Muscle of leg (tissue), 11 donors: Measurements from ENCODE around the gene HES5. TPM values are rescaled to one million over a fixed set of nuclear protein-coding genes. Genes with fewer than 3 reads are reported as not detected.

Experiments
- DNase-seq: peaks from one replicate; pipeline ENCODE4 v3.0.0; 2013
- H3K27ac ChIP-seq: one replicate; pipeline ENCODE4 v1.5.1; 2013; ENCODE audit warnings: mild to moderate bottlenecking, low read length, control low read depth
- H3K27me3 ChIP-seq: one replicate; pipeline ENCODE4 v1.6.1; 2013; ENCODE audit warnings: low read length; ENCODE audit not compliant: control insufficient read depth, insufficient read depth
- H3K36me3 ChIP-seq: one replicate; pipeline ENCODE4 v1.6.1; 2013; ENCODE audit warnings: low read length; ENCODE audit not compliant: control insufficient read depth, insufficient read depth
- H3K4me1 ChIP-seq: one replicate; pipeline ENCODE4 v1.6.1; 2013; ENCODE audit warnings: low read length; ENCODE audit not compliant: control insufficient read depth, insufficient read depth
- H3K4me3 ChIP-seq: one replicate; pipeline ENCODE4 v1.5.1; 2013; ENCODE audit warnings: low read length, control low read depth
- H3K9me3 ChIP-seq: replicated peaks from 2 replicates; pipeline ENCODE4 v1.6.1; 2013; ENCODE audit warnings: low read depth, low read length; ENCODE audit not compliant: control insufficient read depth
- WGBS: methylation state at CpG from one replicate; pipeline ENCODE4 v1.1.5; 2013; ENCODE audit warnings: missing lambda C conversion rate; ENCODE audit not compliant: insufficient coverage; 5-methylcytosine and 5-hydroxymethylcytosine counted together
- polyA plus RNA-seq, 8 donors: library from polyadenylated mRNA; unstranded; fragments of 120-200 nt; gene quantifications; one replicate each; pipeline versions ENCODE4 v1.2.1 to v1.2.3, GENCODE V29; 2013; ENCODE audit warnings: inconsistent platforms in 1 of 8, low replicate concordance in 1 of 8; ENCODE audit not compliant: insufficient read length in 8 of 8, insufficient read depth in 1 of 8
- total RNA-seq: library from RNA; stranded (reverse); fragments of 120-200 nt; gene quantifications from one replicate; pipeline ENCODE4 v1.2.4, GENCODE V29; 2013

Gene HES5
- total and polyA plus RNA-seq, 9 donors, result 0.29 to 1.1 (median 0.43) TPM; not detected in 1

- H3K4me1 ChIP-seq, result peaks cover 66% of the 10 kb centered on the region
- 22% methylated on average over 13 of the region's 30 CpGs for WGBS
- DNase-seq, result no peak
Measured at GRCh38 chr1:2530513-2531361, 674 bp upstream of the HES5 start.

DNA sequence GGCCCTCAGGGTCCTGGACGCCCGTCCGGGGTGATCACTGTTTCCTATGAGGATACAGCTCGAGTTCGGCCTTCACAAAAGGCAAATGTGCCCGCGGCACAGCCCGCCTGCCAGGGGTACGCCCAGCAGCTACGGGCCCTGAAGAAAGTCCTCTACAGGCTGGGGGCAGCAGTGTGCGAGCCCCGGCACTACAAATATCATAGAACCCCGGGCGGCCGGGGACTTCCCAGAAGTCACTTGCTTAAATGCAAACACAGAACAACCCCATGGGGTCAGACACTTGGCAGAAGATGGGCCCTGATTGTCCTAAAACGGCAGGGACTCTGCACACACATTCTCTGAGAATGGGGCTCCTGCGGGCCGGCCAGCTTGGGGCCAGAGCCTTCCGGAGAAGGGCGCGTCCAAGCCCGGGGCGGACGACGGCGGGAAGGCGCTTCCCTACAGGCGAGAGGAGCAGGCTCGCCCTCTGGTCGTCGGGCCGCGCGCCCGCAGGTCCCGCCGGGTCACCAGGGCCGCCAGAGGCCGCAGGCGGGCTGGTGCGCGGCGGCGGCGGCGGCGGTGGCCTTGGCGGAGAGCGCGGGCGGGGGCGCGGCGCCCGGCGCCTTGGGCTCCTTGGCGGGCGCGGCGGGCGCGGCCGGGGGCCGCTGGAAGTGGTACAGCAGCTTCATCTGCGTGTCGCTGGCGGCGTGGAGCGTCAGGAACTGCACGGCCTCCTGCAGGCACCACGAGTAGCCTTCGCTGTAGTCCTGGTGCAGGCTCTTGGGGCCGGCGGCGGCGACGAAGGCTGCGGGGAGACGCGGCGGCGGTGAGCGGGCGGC is 888 bp downstream of the HES5 start:
- no peaks in the 10 kb centered on the region for H3K36me3 ChIP-seq
- DNase-seq, result no peak
- H3K27ac ChIP-seq, result no peak overlapping the region
- no peak overlapping the region for H3K4me3 ChIP-seq
- peaks cover 61% of the 10 kb centered on the region for H3K27me3 ChIP-seq
- no peaks in the 10 kb centered on the region for H3K9me3 ChIP-seq
- peaks cover 75% of the 10 kb centered on the region for H3K4me1 ChIP-seq
- WGBS, result 4% methylated on average over 82 of the region's 84 CpGs

More at GRCh38 chr1:2530513-2531361, 674 bp upstream of the HES5 start:
- Histone ChIP-seq H3K27me3 (peaks cover 76% of the 10 kb centered on the region), H3K36me3 (no peaks in the 10 kb centered on the region), H3K9me3 (no peaks in the 10 kb centered on the region), H3K27ac (no peak overlapping the region), H3K4me3 (no peak overlapping the region)

DNA sequence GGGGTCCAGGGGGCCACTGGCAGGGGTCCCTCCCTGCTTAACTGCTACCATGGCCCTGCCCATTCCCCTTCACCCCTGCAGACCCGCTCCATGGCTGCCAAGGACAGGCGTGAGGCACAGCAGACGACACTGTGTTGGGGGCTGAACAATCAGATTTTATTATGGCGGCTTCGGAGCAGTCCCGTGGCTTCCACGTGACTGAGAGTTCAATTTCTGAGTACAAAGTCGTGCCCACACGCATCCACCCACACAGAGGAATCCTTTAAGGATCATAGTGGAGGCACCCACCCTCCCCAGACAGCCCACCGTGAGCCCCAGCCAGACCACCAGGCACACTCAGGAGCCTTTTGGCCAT is 1.5 kb downstream of the HES5 start:
- peaks cover 81% of the 10 kb centered on the region for H3K4me1 ChIP-seq
- peaks cover 56% of the 10 kb centered on the region for H3K27me3 ChIP-seq
- no peak overlapping the region for H3K4me3 ChIP-seq
- 39% methylated on average over 8 of the region's 10 CpGs for WGBS
- no peaks in the 10 kb centered on the region for H3K9me3 ChIP-seq
- H3K27ac ChIP-seq, result no peak overlapping the region
- no peaks in the 10 kb centered on the region for H3K36me3 ChIP-seq
- no peak for DNase-seq

GRCh38 chr1:2528016-2528415 is 2.0 kb downstream of the HES5 start:
- Histone ChIP-seq H3K27ac (no peak overlapping the region), H3K27me3 (peaks cover 50% of the 10 kb centered on the region), H3K9me3 (no peaks in the 10 kb centered on the region), H3K4me3 (no peak overlapping the region), H3K36me3 (no peaks in the 10 kb centered on the region), H3K4me1 (peaks cover 78% of the 10 kb centered on the region)
- DNase-seq, result no peak
- WGBS, result 77% methylated on average over 11 of the region's 12 CpGs

DNA sequence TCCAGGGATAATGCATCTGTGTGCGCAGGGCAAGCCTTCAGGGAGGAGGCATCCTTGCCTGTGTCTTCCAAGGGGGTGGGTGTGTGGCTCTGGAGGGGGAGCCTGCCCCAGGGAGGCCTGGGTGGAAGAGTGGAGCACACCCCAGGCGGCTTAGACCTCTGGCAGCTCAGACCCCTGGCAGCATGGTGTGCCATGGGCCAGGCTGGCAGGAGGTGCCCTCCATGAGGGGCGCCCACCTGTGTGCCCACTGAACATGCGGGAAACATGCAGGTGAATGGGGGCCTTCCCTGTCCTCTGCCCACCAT is 2.6 kb downstream of the HES5 start:
- no peak overlapping the region for H3K27ac ChIP-seq
- H3K4me1 ChIP-seq, result peaks cover 75% of the 10 kb centered on the region
- H3K36me3 ChIP-seq, result peaks cover 2% of the 10 kb centered on the region
- DNase-seq, result no peak
- peaks cover 45% of the 10 kb centered on the region for H3K27me3 ChIP-seq
- no peak overlapping the region for H3K4me3 ChIP-seq
- 89% methylated on average over 4 of the region's 4 CpGs for WGBS
- no peaks in the 10 kb centered on the region for H3K9me3 ChIP-seq

DNA sequence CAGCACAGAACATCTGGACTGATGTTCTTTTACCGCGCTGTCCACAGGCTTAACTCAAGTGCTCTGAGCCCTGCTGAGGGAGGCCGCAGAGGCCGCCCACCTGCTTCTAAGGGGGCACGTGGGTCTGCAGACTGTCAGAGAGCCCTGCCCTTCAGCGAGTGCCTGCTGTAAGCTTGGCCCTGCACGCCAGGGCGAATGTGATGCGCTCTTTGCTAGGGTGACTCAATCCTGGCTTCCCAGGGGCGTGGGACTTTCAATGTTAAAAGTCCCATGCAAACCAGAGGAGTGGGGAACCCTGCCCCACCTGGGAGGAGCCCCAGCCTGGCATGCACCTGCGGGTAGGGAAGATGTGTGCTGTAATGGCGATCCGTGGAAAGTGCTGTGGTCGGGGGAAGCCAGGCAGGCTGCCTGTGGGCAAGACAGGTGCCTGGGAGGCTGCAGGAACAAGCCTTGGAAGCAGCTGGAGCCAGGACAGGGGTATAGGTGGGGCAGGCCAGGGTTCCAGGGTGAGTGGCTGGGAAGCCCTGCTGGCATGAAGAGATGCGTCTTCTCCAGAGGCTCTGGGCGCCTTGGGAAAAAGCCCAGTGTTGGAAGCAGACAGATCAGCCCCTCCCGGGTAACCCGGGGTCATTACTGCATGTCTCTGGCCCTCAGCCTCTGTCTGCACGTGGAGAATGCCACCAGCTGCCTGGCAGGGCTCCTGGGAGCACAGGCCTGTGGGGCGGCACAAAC is 3.1 kb downstream of the HES5 start:
- Histone ChIP-seq H3K4me1 (peaks cover 71% of the 10 kb centered on the region), H3K9me3 (no peaks in the 10 kb centered on the region), H3K27me3 (peaks cover 40% of the 10 kb centered on the region), H3K4me3 (peak overlapping the region; percentile 42), H3K27ac (peak overlapping the region; percentile 62), H3K36me3 (peaks cover 2% of the 10 kb centered on the region)
- DNase-seq, result peak; percentile 72
- WGBS, result 25% methylated on average over 19 of the region's 20 CpGs

DNA sequence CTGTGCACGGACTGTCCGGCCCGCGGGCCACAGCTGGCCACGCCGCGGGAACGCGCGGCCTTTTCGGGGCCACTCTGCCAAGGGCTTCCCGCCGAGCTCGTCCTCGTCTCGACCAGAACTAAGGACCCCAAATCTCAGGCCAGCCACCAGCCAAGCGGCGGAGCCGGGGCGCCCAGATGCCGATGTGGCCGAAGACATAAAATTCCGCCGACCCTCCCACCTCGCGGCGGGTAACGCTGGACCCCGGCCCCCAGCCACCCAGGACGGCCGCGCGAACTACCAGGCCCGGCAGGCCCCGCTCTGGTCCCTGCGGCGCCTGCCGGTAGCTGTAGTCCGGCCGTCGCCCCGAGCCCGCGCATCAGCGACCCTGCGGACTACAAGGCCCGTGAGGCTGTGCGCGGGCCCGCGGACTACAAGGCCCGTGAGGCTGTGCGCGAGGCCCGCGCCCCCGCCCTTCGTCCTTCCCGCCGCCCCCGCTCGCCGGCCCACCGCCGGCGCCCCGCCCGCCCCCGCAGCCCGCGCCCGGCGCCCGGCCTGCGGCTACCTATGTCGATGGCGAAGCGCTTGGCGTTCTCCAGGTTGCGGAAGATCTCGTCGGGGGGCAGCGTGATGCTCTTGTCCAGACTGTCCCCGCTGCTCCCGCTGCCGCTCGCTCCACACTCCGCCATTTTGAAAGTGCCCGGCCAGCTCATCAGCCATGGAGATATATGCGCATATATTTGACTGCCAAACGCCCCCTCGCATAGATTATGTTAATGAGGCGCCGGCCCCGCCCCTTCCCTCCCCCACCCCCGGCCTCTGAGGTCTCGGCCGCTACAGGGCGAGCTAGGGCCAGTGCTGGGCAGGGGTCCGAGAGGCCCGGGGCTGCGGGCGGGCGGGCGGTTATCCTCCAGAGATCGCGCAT is 3.9 kb downstream of the HES5 start, which contains the start of gene PANK4:
PANK4 (minus strand) TSS at position 677 of the 904 bp plus-strand sequence; CDS start at position 668, 9 bp downstream.
- Histone ChIP-seq H3K4me3 (peak within 1 kb of the TSS; percentile 91), H3K27me3 (peaks cover 31% of the 10 kb centered on the region), H3K9me3 (no peaks in the 10 kb centered on the region), H3K36me3 (peaks cover 7% of the 10 kb centered on the region), H3K27ac (peak within 1 kb of the TSS; percentile 78), H3K4me1 (peaks cover 64% of the 10 kb centered on the region)
- under 1% methylated on average over 96 of the region's 107 CpGs for WGBS
- DNase-seq, result peak; percentile 98

DNA sequence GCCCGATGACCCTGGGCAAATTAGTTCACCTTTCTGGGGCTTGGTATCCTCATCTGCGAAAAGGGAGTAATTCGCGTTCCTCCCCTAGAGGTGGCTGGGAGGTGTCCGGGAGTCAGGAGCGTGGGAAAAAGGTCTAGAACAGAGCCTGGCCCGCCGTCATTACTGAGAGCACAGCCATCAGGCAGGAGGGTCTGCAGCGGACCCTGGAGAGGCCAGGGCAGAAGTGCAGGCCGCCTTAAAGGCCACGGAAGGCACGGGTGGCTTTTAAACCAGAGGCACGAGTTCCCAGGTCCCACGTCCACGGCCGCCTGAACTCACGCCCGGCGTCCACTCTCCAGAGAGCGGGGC is 4.5 kb downstream of the HES5 start:
- Histone ChIP-seq H3K27me3 (peaks cover 25% of the 10 kb centered on the region), H3K36me3 (peaks cover 13% of the 10 kb centered on the region), H3K9me3 (no peaks in the 10 kb centered on the region), H3K4me1 (peaks cover 58% of the 10 kb centered on the region), H3K27ac (no peak overlapping the region), H3K4me3 (peak overlapping the region; percentile 91)
- DNase-seq, result no peak
- 2% methylated on average over 19 of the region's 20 CpGs for WGBS

- no peak overlapping the region for H3K4me3 ChIP-seq
- H3K27me3 ChIP-seq, result peaks cover 14% of the 10 kb centered on the region
- H3K4me1 ChIP-seq, result peaks cover 48% of the 10 kb centered on the region
- H3K36me3 ChIP-seq, result peaks cover 27% of the 10 kb centered on the region
- WGBS, result 64% methylated on average over 6 of the region's 10 CpGs
- no peak for DNase-seq
- H3K27ac ChIP-seq, result no peak overlapping the region
- no peaks in the 10 kb centered on the region for H3K9me3 ChIP-seq
Measured at GRCh38 chr1:2523891-2524609, 6.0 kb downstream of the HES5 start.
